Measurements from ENCODE around the gene RRAS2. TPM values are rescaled to one million over a fixed set of nuclear protein-coding genes. Genes with fewer than 3 reads are reported as not detected.

The RRAS2 gene
- total and polyA plus RNA-seq, 9 of the 15 experiments (the other 6 are each of a cell fraction or from before 2014, with no cell fraction given) = 9.4 to 47.5 (median 37.6) TPM

GRCh38 chr11:14357881-14358728 is 878 bp downstream of the RRAS2 start:
- Histone ChIP-seq H3K4me1 (replicated peaks in 1 of 2; ENCODE audit: control insufficient read depth in 2 of 2, insufficient read depth in 2 of 2, low read length in 2 of 2) (peaks cover 6 to 12% of the 10 kb centered on the region in 2 experiments; a peak in 3 of 5 replicates), H3K9me1 (ENCODE audit: control insufficient read depth, insufficient read depth, low read length) (no peaks in the 10 kb centered on the region), H3K9me3 (replicated peaks; ENCODE audit: control insufficient read depth, insufficient read depth, low read depth, low read length) (no peaks in the 10 kb centered on the region), H3K4me2 (ENCODE audit: insufficient read depth, low read length) (peak overlapping the region; percentile 91), H3K4me3 (peak overlapping the region; percentile 94), H2AFZ (ENCODE audit: low read depth, low read length) (peak overlapping the region; percentile 78), H3K9ac (ENCODE audit: insufficient read depth in 1 of 2, low read depth in 2 of 2, low read length in 2 of 2) (peak overlapping the region; percentile 76 to 96), H3K79me2 (ENCODE audit: control insufficient read depth, insufficient read depth, low read length) (peaks cover 54% of the 10 kb centered on the region), H3K36me3 (ENCODE audit: control insufficient read depth, insufficient read depth, low read length) (peaks cover 5% of the 10 kb centered on the region; the same call in 1 of the 3 replicates), H4K20me1 (replicated peaks; ENCODE audit: control insufficient read depth, insufficient read depth, low read length) (no peaks in the 10 kb centered on the region; the same call in 1 of the 2 replicates), H3K27me3 (ENCODE audit: control insufficient read depth in 2 of 2, insufficient read depth in 2 of 2, low read length in 2 of 2) (peaks cover 0 to 7% of the 10 kb centered on the region in 2 experiments; a peak in 1 of 5 replicates), H3K27ac (ENCODE audit: extremely low read depth, low read depth, low read length) (peak overlapping the region; percentile 80)
- no TSS peak for BruUV-seq (replicated peaks)
- POLR2A ChIA-PET = interaction anchor here (0.5 to 1.1 kb wide), 4 partner anchors 16 to 1754 kb away, joined by 3 read pairs; no protein-coding TSS in a partner anchor
- DNase-seq (ENCODE audit: extremely low read depth in 1 of 4, low spot score in 3 of 4) (peak; percentile 55 to 75 (median 68)), FAIRE-seq (no peak), ATAC-seq (peak; percentile 77)
- under 1% methylated on average over 46 of the region's 73 CpGs for WGBS (ENCODE audit: insufficient coverage, low coverage, missing lambda C conversion rate)
- CTCF ChIA-PET (ENCODE audit: low intra/inter-chr PET ratio) = interaction anchor here (0.6 kb wide), 1 partner anchor 50 kb away, joined by 3 read pairs; no protein-coding TSS in a partner anchor
- intact Hi-C loops (cut with micrococcal nuclease) (loop anchor here (5.0 kb wide), 1 partner anchor 59 kb away; no protein-coding TSS in a partner anchor), in situ Hi-C loops (cut with MboI) (no loop called here)
- no peak for TF ChIP-seq GMEB1 (CRISPR knock-in tag; IDR thresholded peaks at IDR 0.05)
- no peak for TF ChIP-seq MAX (CRISPR knock-in tag; IDR thresholded peaks at IDR 0.05)
- no peak; the same call in 1 of the 2 replicates for TF ChIP-seq NKRF (IDR thresholded peaks at IDR 0.05; ENCODE audit: borderline replicate concordance)
- TF ChIP-seq TAF1 (IDR thresholded peaks at IDR 0.05; ENCODE audit: control insufficient read depth, extremely low read depth, insufficient read depth, low read length, severe bottlenecking) = peak; percentile 42
- TF ChIP-seq ZBTB40 (IDR thresholded peaks at IDR 0.05) = 0 out of 2 replicates have a peak, but pooled peaks have one; percentile 37
- TF ChIP-seq ZBTB40 (CRISPR knock-in tag; IDR thresholded peaks at IDR 0.05) = no peak
